Panc1 (cell line): ENCODE measurements around the gene NPAS3.

ENCODE experiments used
- CTCF ChIP-seq: fragments of 450-650 bp; IDR thresholded peaks from 2 replicates; pipeline ENCODE4 v1.5.1; 2017; ENCODE audit warnings: mild to moderate bottlenecking
- POLR2AphosphoS5 ChIP-seq: IDR thresholded peaks from 2 replicates; pipeline ENCODE4 v1.6.1; 2012; ENCODE audit warnings: mild to moderate bottlenecking, low read depth, low read length, moderate library complexity

- TF ChIP-seq CTCF (no peak), POLR2AphosphoS5 (no peak)
These were observed 739.3 kb downstream of the NPAS3 start for GRCh38 chr14:33678005-33678404.
